ENCODE data around the gene ZNF583. TPM values are rescaled to one million over a fixed set of nuclear protein-coding genes. Genes with fewer than 3 reads are reported as not detected.

The ZNF583 gene
- total RNA-seq, 1 experiment from 2014 or later, result 6.3 TPM

- ChIA-PET POLR2A (ENCODE audit: low non-redundant PET) (no interaction called here), CTCF (interaction anchor here (0.6 kb wide), 1 partner anchor 523 kb away, joined by 3 read pairs; no protein-coding TSS in a partner anchor)
- H3K36me3 ChIP-seq (ENCODE audit: insufficient read depth, low read length, poor library complexity, severe bottlenecking), result no peaks in the 10 kb centered on the region
- no peaks in the 10 kb centered on the region for H3K27me3 ChIP-seq (replicated peaks; ENCODE audit: insufficient read depth, low read depth, low read length, poor library complexity)
- intact Hi-C loops (cut with micrococcal nuclease; ENCODE audit: unreplicated experiment), result no loop called here
- TF ChIP-seq, protein P1, sequence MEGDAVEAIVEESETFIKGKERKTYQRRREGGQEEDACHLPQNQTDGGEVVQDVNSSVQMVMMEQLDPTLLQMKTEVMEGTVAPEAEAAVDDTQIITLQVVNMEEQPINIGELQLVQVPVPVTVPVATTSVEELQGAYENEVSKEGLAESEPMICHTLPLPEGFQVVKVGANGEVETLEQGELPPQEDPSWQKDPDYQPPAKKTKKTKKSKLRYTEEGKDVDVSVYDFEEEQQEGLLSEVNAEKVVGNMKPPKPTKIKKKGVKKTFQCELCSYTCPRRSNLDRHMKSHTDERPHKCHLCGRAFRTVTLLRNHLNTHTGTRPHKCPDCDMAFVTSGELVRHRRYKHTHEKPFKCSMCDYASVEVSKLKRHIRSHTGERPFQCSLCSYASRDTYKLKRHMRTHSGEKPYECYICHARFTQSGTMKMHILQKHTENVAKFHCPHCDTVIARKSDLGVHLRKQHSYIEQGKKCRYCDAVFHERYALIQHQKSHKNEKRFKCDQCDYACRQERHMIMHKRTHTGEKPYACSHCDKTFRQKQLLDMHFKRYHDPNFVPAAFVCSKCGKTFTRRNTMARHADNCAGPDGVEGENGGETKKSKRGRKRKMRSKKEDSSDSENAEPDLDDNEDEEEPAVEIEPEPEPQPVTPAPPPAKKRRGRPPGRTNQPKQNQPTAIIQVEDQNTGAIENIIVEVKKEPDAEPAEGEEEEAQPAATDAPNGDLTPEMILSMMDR (conservative IDR thresholded peaks at IDR 0.05; ENCODE audit: low read depth, low read length), result peak; percentile 96
- TF ChIP-seq EZH2 (IDR thresholded peaks at IDR 0.05; ENCODE audit: borderline replicate concordance, low read depth, low read length, poor library complexity, severe bottlenecking), result no peak
- H3K4me1 ChIP-seq (ENCODE audit: insufficient read depth, low read length, poor library complexity, severe bottlenecking), result no peaks in the 10 kb centered on the region
- TSS peak; percentile 75 for BruUV-seq (replicated peaks)
- DNase-seq (ENCODE audit: low spot score), result peak; percentile 98
- peak within 1 kb of the TSS; percentile 90 for H3K27ac ChIP-seq (ENCODE audit: low read depth, low read length, poor library complexity, severe bottlenecking)
- H3K9me3 ChIP-seq (ENCODE audit: low read depth, low read length, poor library complexity, severe bottlenecking), result peaks cover 9% of the 10 kb centered on the region
- H3K4me3 ChIP-seq (ENCODE audit: low read depth, low read length, poor library complexity, severe bottlenecking), result peak within 1 kb of the TSS; percentile 52
Observed at GRCh38 chr19:56393119-56394012, 10.8 kb upstream of the ZNF583 start, which contains the start of gene ZNF582. Gene ZNF582, minus strand, starts transcription at chr19:56393534. Its CDS starts 1,782 bp downstream, at chr19:56391752.

GRCh38 chr19:56398809-56399208, 5.3 kb upstream of the ZNF583 start:
- no peak for TF ChIP-seq EZH2 (IDR thresholded peaks at IDR 0.05; ENCODE audit: borderline replicate concordance, low read depth, low read length, poor library complexity, severe bottlenecking)
- TF ChIP-seq, protein P1 (conservative IDR thresholded peaks at IDR 0.05; ENCODE audit: low read depth, low read length), result no peak
- no peak overlapping the region for H3K27ac ChIP-seq (ENCODE audit: low read depth, low read length, poor library complexity, severe bottlenecking)
- CTCF ChIA-PET, result no interaction called here
- H3K36me3 ChIP-seq (ENCODE audit: insufficient read depth, low read length, poor library complexity, severe bottlenecking), result peaks cover 3% of the 10 kb centered on the region
- POLR2A ChIA-PET (ENCODE audit: low non-redundant PET), result no interaction called here
- intact Hi-C loops (cut with micrococcal nuclease; ENCODE audit: unreplicated experiment), result no loop called here
- no peak for DNase-seq (ENCODE audit: low spot score)
- no peak overlapping the region for H3K4me3 ChIP-seq (ENCODE audit: low read depth, low read length, poor library complexity, severe bottlenecking)
- H3K27me3 ChIP-seq (replicated peaks; ENCODE audit: insufficient read depth, low read depth, low read length, poor library complexity), result no peaks in the 10 kb centered on the region
- H3K9me3 ChIP-seq (ENCODE audit: low read depth, low read length, poor library complexity, severe bottlenecking), result peaks cover 33% of the 10 kb centered on the region
- BruUV-seq (replicated peaks), result no TSS peak
- no peaks in the 10 kb centered on the region for H3K4me1 ChIP-seq (ENCODE audit: insufficient read depth, low read length, poor library complexity, severe bottlenecking)

DNA sequence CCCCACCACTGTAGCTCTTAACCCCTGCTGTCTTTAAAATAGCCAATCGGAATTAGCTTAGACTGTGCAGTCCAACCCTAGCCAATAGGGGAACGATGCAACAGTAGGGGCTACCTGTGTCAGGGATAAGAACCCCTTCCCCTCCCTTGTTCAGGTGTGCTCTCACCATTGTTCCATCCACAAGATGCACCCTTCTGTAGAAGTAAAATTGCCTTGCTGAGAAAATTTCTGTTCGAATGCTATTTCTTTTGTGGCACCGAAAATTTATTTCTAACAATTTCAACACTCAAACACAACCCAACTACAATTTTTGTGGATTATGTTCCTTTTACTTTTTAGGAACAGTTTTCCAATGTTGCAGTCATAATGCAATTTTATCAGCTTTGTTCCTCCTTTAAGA, 3.6 kb upstream of the ZNF583 start:
- CTCF ChIA-PET, result no interaction called here
- BruUV-seq (replicated peaks), result no TSS peak
- TF ChIP-seq EZH2 (IDR thresholded peaks at IDR 0.05; ENCODE audit: borderline replicate concordance, low read depth, low read length, poor library complexity, severe bottlenecking), result no peak
- TF ChIP-seq, protein P1 (conservative IDR thresholded peaks at IDR 0.05; ENCODE audit: low read depth, low read length), result no peak
- H3K27ac ChIP-seq (ENCODE audit: low read depth, low read length, poor library complexity, severe bottlenecking), result no peak overlapping the region
- intact Hi-C loops (cut with micrococcal nuclease; ENCODE audit: unreplicated experiment), result no loop called here
- H3K27me3 ChIP-seq (replicated peaks; ENCODE audit: insufficient read depth, low read depth, low read length, poor library complexity), result no peaks in the 10 kb centered on the region
- H3K4me3 ChIP-seq (ENCODE audit: low read depth, low read length, poor library complexity, severe bottlenecking), result no peak overlapping the region
- H3K36me3 ChIP-seq (ENCODE audit: insufficient read depth, low read length, poor library complexity, severe bottlenecking), result peaks cover 3% of the 10 kb centered on the region
- peaks cover 28% of the 10 kb centered on the region for H3K9me3 ChIP-seq (ENCODE audit: low read depth, low read length, poor library complexity, severe bottlenecking)
- no peak for DNase-seq (ENCODE audit: low spot score)
- H3K4me1 ChIP-seq (ENCODE audit: insufficient read depth, low read length, poor library complexity, severe bottlenecking), result no peaks in the 10 kb centered on the region
- POLR2A ChIA-PET (ENCODE audit: low non-redundant PET), result no interaction called here
